HepG2 (cell line): ENCODE results near the gene DPEP1. TPM values are rescaled to one million over a fixed set of nuclear protein-coding genes. Genes with fewer than 3 reads are reported as not detected.
A peak's percentile ranks its signal among the peaks of the same experiment; 100 is the strongest.

Experiments used
- DMAP1 ChIP-seq: IDR thresholded peaks from 2 replicates; pipeline ENCODE4 v1.6.1; 2016
- MIER3 ChIP-seq: IDR thresholded peaks from 2 replicates; pipeline ENCODE4 v1.6.1; 2016; ENCODE audit warnings: missing compliant biosample characterization, borderline replicate concordance
- NFATC3 ChIP-seq: sonication (generic); formaldehyde crosslinking; IDR thresholded peaks from 2 replicates; pipeline ENCODE4 v1.5.1; 2020; ENCODE audit warnings: mild to moderate bottlenecking, missing genetic modification reagents
- NRL ChIP-seq: sonication (generic); formaldehyde crosslinking; IDR thresholded peaks from 2 replicates; pipeline ENCODE4 v1.5.0; 2020; ENCODE audit warnings: missing genetic modification reagents, mild to moderate bottlenecking, moderate library complexity, borderline replicate concordance
- SALL1 ChIP-seq: sonication (generic); formaldehyde crosslinking; IDR thresholded peaks from 2 replicates; pipeline ENCODE4 v1.8.0; 2022; ENCODE audit warnings: mild to moderate bottlenecking, missing genetic modification reagents
- SIX1 ChIP-seq: sonication (generic); formaldehyde crosslinking; IDR thresholded peaks from 2 replicates; pipeline ENCODE4 v1.4.0; 2020; ENCODE audit warnings: missing genetic modification reagents, borderline replicate concordance
- SP1 ChIP-seq, 2 experiments: fragments of 450-650 bp in 1 of 2; sonication (generic) in 1 of 2; formaldehyde crosslinking in 1 of 2; IDR thresholded peaks; 2 replicates each; pipeline versions ENCODE4 v1.4.0 to v1.6.1; 2016 to 2020; ENCODE audit warnings: missing genetic modification reagents in 1 of 2
- ZFP90 ChIP-seq: sonication (generic); formaldehyde crosslinking; IDR thresholded peaks from 2 replicates; pipeline ENCODE4 v1.8.0; 2022; ENCODE audit warnings: missing genetic modification reagents, mild to moderate bottlenecking, inconsistent platforms, borderline replicate concordance
- ZNF121 ChIP-seq: sonication (generic); formaldehyde crosslinking; IDR thresholded peaks from 2 replicates; pipeline ENCODE4 v1.5.0; 2020; ENCODE audit warnings: mild to moderate bottlenecking, missing genetic modification reagents
- ZNF256 ChIP-seq: sonication (generic); formaldehyde crosslinking; conservative IDR thresholded peaks from 2 replicates; pipeline ENCODE4 v1.4.0; 2020; ENCODE audit warnings: missing genetic modification reagents
- ZNF337 ChIP-seq: sonication (generic); formaldehyde crosslinking; IDR thresholded peaks from 2 replicates; pipeline ENCODE4 v1.5.1; 2020; ENCODE audit warnings: missing genetic modification reagents, low read depth, mild to moderate bottlenecking, borderline replicate concordance
- ZNF430 ChIP-seq: sonication (generic); formaldehyde crosslinking; IDR thresholded peaks from 2 replicates; pipeline ENCODE4 v1.9.0; 2021; ENCODE audit warnings: mild to moderate bottlenecking, missing genetic modification reagents
- ZNF782 ChIP-seq: sonication (generic); formaldehyde crosslinking; IDR thresholded peaks from 2 replicates; pipeline ENCODE4 v1.4.0; 2020; ENCODE audit warnings: missing genetic modification reagents, mild to moderate bottlenecking, borderline replicate concordance
- polyA plus RNA-seq, 8 experiments: library from polyadenylated mRNA; depleted of rRNA in 3 of 8; stranded (reverse) in 7 of 8; unstranded in 1 of 8; fragments of >200 nt; fragmentation: Illumina TruSeq in 4 of 8; extraction: Trizol in 4 of 8; gene quantifications; 2 replicates each; pipeline versions ENCODE4 v1.2.1 to v1.2.3, GENCODE V29; 2011 to 2016; ENCODE audit warnings: low read depth in 4 of 8, missing spikeins in 1 of 8, mixed read lengths in 1 of 8; ENCODE audit not compliant: insufficient read depth in 1 of 8
- total RNA-seq, 5 experiments: library from RNA; depleted of rRNA; stranded (reverse); fragments of >200 nt; fragmentation: Illumina TruSeq; extraction: Trizol; gene quantifications; 2 replicates each; pipeline ENCODE4 v1.2.3, GENCODE V29; 2016; ENCODE audit warnings: low read depth in 1 of 5
- TF ChIP-seq, protein P1 (sequence below), 2 experiments: sonication (generic) in 1 of 2; formaldehyde crosslinking in 1 of 2; IDR thresholded peaks; 2 replicates each; pipeline versions ENCODE4 v1.4.0 to v1.6.1; 2018 to 2020; ENCODE audit warnings: missing genetic modification reagents in 2 of 2, borderline replicate concordance in 1 of 2, low read depth in 1 of 2, mild to moderate bottlenecking in 1 of 2, missing biosample characterization in 1 of 2
- TF ChIP-seq, protein P2 (sequence below): sonication (generic); formaldehyde crosslinking; IDR thresholded peaks from 2 replicates; pipeline ENCODE4 v1.4.0; 2020; ENCODE audit warnings: missing genetic modification reagents
- TF ChIP-seq, protein P3 (sequence below): sonication (generic); formaldehyde crosslinking; IDR thresholded peaks from 2 replicates; pipeline ENCODE4 v1.5.1; 2020; ENCODE audit warnings: missing genetic modification reagents, mild to moderate bottlenecking, borderline replicate concordance
- TF ChIP-seq, protein P4 (sequence below): sonication (generic); formaldehyde crosslinking; IDR thresholded peaks from 2 replicates; pipeline ENCODE4 v1.8.0; 2023; ENCODE audit warnings: mild to moderate bottlenecking, missing genetic modification reagents
- TF ChIP-seq, protein P5 (sequence below): sonication (generic); formaldehyde crosslinking; IDR thresholded peaks from 2 replicates; pipeline ENCODE4 v1.8.0; 2022; ENCODE audit warnings: mild to moderate bottlenecking, missing genetic modification reagents; ENCODE audit not compliant: insufficient replicate concordance
- TF ChIP-seq, protein P6 (sequence below): IDR thresholded peaks from 2 replicates; pipeline ENCODE4 v1.6.1; 2016; ENCODE audit warnings: low read depth, borderline replicate concordance

Gene DPEP1
- total and polyA plus RNA-seq, 2 of the 13 experiments (the other 11 are each of a cell fraction or from before 2014, with no cell fraction given): 37.6 to 52.2 TPM

DNA sequence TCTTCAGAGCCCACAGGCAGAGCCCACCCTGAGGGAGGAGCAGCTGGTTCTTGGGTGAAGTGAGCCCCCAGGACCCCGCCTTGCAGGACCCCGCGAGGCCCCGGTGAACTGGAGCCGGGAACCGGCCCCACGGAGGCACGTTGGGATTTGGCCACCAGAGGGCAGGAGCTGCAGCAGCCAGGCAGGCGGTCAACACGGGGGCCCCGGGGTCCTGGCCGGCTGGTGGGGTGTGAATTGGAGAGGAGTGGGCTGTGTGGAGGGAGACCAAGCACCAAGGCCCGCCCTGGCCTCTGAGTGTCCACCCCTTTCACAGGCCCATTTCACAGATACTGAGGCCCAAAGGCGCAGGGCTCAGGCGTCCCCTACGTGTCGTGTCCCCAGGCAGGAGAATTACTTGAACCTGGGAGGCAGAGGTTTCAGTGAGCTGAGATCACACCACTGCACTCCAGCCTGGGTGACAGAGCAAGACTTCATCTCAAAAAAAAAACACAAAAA, 2.2 kb downstream of the DPEP1 start (continued):
- TF ChIP-seq, protein P1, sequence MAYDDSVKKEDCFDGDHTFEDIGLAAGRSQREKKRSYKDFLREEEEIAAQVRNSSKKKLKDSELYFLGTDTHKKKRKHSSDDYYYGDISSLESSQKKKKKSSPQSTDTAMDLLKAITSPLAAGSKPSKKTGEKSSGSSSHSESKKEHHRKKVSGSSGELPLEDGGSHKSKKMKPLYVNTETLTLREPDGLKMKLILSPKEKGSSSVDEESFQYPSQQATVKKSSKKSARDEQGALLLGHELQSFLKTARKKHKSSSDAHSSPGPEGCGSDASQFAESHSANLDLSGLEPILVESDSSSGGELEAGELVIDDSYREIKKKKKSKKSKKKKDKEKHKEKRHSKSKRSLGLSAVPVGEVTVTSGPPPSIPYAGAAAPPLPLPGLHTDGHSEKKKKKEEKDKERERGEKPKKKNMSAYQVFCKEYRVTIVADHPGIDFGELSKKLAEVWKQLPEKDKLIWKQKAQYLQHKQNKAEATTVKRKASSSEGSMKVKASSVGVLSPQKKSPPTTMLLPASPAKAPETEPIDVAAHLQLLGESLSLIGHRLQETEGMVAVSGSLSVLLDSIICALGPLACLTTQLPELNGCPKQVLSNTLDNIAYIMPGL (CRISPR knock-in tag; IDR thresholded peaks at IDR 0.05; ENCODE audit: borderline replicate concordance in 1 of 2, low read depth in 1 of 2): peak; percentile 77 to 79
- no peak for TF ChIP-seq DMAP1 (CRISPR knock-in tag)
- TF ChIP-seq ZFP90 (CRISPR knock-in tag): 0 out of 2 replicates have a peak, but pooled peaks have one; percentile 31
- TF ChIP-seq, protein P2, sequence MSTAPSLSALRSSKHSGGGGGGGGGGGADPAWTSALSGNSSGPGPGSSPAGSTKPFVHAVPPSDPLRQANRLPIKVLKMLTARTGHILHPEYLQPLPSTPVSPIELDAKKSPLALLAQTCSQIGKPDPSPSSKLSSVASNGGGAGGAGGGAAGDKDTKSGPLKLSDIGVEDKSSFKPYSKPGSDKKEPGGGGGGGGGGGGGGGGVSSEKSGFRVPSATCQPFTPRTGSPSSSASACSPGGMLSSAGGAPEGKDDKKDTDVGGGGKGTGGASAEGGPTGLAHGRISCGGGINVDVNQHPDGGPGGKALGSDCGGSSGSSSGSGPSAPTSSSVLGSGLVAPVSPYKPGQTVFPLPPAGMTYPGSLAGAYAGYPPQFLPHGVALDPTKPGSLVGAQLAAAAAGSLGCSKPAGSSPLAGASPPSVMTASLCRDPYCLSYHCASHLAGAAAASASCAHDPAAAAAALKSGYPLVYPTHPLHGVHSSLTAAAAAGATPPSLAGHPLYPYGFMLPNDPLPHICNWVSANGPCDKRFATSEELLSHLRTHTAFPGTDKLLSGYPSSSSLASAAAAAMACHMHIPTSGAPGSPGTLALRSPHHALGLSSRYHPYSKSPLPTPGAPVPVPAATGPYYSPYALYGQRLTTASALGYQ (CRISPR knock-in tag): no peak
- TF ChIP-seq ZNF337: no peak
- no peak for TF ChIP-seq ZNF782 (CRISPR knock-in tag)
- TF ChIP-seq, protein P3, sequence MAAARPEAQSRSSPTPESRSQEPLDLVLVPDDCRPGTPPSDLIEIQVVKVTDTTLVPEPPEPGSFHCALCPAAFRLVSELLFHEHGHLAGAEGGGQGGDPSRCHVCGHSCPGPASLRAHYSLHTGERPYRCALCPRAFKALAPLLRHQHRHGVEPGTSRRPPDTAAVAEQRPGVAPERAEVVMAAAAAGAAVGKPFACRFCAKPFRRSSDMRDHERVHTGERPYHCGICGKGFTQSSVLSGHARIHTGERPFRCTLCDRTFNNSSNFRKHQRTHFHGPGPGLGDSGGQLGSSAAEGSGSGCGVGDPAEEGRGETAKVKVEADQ: peak; percentile 59; the same call in 1 of the 2 replicates
- no peak for TF ChIP-seq SP1 (IDR thresholded peaks at IDR 0.05)
- TF ChIP-seq SP1 (CRISPR knock-in tag; IDR thresholded peaks at IDR 0.05): no peak
- no peak for TF ChIP-seq ZNF121 (CRISPR knock-in tag)
- no peak; the same call in 1 of the 2 replicates for TF ChIP-seq MIER3 (CRISPR knock-in tag)
- TF ChIP-seq, protein P4, sequence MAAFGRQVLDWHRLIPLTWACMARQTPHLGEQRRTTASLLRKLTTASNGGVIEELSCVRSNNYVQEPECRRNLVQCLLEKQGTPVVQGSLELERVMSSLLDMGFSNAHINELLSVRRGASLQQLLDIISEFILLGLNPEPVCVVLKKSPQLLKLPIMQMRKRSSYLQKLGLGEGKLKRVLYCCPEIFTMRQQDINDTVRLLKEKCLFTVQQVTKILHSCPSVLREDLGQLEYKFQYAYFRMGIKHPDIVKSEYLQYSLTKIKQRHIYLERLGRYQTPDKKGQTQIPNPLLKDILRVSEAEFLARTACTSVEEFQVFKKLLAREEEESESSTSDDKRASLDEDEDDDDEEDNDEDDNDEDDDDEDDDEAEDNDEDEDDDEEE (CRISPR knock-in tag): peak; percentile 36; the same call in 1 of the 2 replicates
- TF ChIP-seq, protein P5, sequence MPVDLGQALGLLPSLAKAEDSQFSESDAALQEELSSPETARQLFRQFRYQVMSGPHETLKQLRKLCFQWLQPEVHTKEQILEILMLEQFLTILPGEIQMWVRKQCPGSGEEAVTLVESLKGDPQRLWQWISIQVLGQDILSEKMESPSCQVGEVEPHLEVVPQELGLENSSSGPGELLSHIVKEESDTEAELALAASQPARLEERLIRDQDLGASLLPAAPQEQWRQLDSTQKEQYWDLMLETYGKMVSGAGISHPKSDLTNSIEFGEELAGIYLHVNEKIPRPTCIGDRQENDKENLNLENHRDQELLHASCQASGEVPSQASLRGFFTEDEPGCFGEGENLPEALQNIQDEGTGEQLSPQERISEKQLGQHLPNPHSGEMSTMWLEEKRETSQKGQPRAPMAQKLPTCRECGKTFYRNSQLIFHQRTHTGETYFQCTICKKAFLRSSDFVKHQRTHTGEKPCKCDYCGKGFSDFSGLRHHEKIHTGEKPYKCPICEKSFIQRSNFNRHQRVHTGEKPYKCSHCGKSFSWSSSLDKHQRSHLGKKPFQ (CRISPR knock-in tag): peak; percentile 94
- TF ChIP-seq SALL1 (CRISPR knock-in tag): peak; percentile 63
- TF ChIP-seq, protein P6, sequence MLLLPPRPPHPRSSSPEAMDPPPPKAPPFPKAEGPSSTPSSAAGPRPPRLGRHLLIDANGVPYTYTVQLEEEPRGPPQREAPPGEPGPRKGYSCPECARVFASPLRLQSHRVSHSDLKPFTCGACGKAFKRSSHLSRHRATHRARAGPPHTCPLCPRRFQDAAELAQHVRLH (CRISPR knock-in tag): 0 out of 2 replicates have a peak, but pooled peaks have one; percentile 45
- peak; percentile 36; the same call in 1 of the 2 replicates for TF ChIP-seq NRL (CRISPR knock-in tag)
- no peak for TF ChIP-seq SIX1 (CRISPR knock-in tag)
- TF ChIP-seq NFATC3 (CRISPR knock-in tag): no peak
- TF ChIP-seq ZNF256 (CRISPR knock-in tag): no peak; the same call in 1 of the 2 replicates
- no peak for TF ChIP-seq ZNF430 (CRISPR knock-in tag)
